HT1080 (cell line): ENCODE data around the gene RAB3C. TPM values are rescaled to one million over a fixed set of nuclear protein-coding genes. Genes with fewer than 3 reads are reported as not detected.

Source experiments
- total RNA-seq: library from RNA; depleted of rRNA; stranded (reverse); fragments of >200 nt; shearing (Covaris generic); gene quantifications from 2 replicates; pipeline ENCODE4 v1.2.3, GENCODE V29; 2014; rRNA removed

RAB3C gene
- total RNA-seq, 1 experiment from 2014 or later: not detected

Other genes starting within 250 kb of the RAB3C start
- 252 and 283 TPM in 2 replicates for gene PLK2, start 123.0 kb upstream of the RAB3C start, total RNA-seq
- not detected in 2 replicates for gene GAPT, start 91.6 kb upstream of the RAB3C start, total RNA-seq